SK-N-SH treated with all-trans-retinoic acid at 6 μM for 48 hours (cell line): Measurements from ENCODE around the gene LCN2.

Experiments
- GLIS3 ChIP-seq: fragments of 250-450 bp; sonication (Bioruptor Pico); IDR thresholded peaks from 2 replicates; pipeline ENCODE4 v1.5.0; 2020; ENCODE audit warnings: mild to moderate bottlenecking, moderate library complexity
- OSR1 ChIP-seq: fragments of 250-450 bp; sonication (Bioruptor Pico); IDR thresholded peaks from 2 replicates; pipeline ENCODE4 v1.8.0; 2022; ENCODE audit warnings: moderate library complexity, mild to moderate bottlenecking, inconsistent platforms
- PATZ1 ChIP-seq: fragments of 250-450 bp; sonication (Bioruptor Pico); IDR thresholded peaks from 2 replicates; pipeline ENCODE4 v1.8.0; 2020; ENCODE audit warnings: mild to moderate bottlenecking, moderate library complexity, borderline replicate concordance
- RARB ChIP-seq: fragments of 250-450 bp; sonication (Bioruptor Pico); IDR thresholded peaks from 2 replicates; pipeline ENCODE4 v1.8.0; 2021; ENCODE audit warnings: mild to moderate bottlenecking, moderate library complexity
- SNAI2 ChIP-seq: fragments of 250-450 bp; sonication (Bioruptor Pico); IDR thresholded peaks from 2 replicates; pipeline ENCODE4 v1.5.0; 2020; ENCODE audit warnings: mild to moderate bottlenecking, moderate library complexity
- ZFP30 ChIP-seq: fragments of 450-650 bp; formaldehyde crosslinking; IDR thresholded peaks from 2 replicates; pipeline ENCODE4 v1.5.0; 2022; ENCODE audit warnings: mild to moderate bottlenecking, moderate library complexity
- ZNF565 ChIP-seq: fragments of 450-650 bp; formaldehyde crosslinking; conservative IDR thresholded peaks from 2 replicates; pipeline ENCODE4 v1.5.0; 2020; ENCODE audit warnings: low read depth, mild to moderate bottlenecking, moderate library complexity

DNA sequence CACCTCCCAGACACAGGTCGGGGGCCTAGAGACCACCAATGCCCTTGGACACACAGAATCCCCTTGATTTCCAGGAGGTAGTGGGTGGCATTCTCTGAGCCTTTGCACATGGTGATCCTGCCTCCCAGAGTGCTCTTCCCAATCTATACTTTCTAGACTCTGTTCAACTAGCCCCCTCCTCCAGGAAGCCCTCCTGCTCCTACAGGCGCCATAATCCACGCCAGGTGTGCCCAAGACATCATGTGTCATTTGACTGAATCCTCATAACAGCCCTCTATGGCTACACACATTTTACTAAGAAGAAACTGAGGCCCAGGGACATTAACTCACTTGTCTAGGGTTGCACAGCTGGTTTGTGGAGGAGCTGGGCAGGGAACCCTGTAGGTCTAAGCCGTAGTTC, 18.0 kb downstream of the LCN2 start:
- TF ChIP-seq RARB (CRISPR knock-in tag) (no peak), GLIS3 (CRISPR knock-in tag) (no peak), PATZ1 (no peak), OSR1 (CRISPR knock-in tag) (no peak), ZFP30 (no peak), SNAI2 (no peak), ZNF565 (CRISPR knock-in tag) (no peak)
